BLaER1 (cell line): ENCODE results near the gene KAT6B.
"Not testable (repeated sequence)": the region's sequence is repeated elsewhere in the genome, so short reads cannot be mapped to it uniquely, and the experiment has no call there.

Experiments used
- H3K27ac ChIP-seq: shearing (Covaris generic); formaldehyde crosslinking; 2 replicates; pipeline ENCODE4 v1.8.1; 2022
- H3K27me3 ChIP-seq: shearing (Covaris generic); formaldehyde crosslinking; 2 replicates; pipeline ENCODE4 v1.8.1; 2022
- H3K36me3 ChIP-seq: shearing (Covaris generic); formaldehyde crosslinking; 2 replicates; pipeline ENCODE4 v1.8.1; 2022
- H3K4me1 ChIP-seq: shearing (Covaris generic); formaldehyde crosslinking; 2 replicates; pipeline ENCODE4 v1.8.1; 2022
- H3K4me2 ChIP-seq: shearing (Covaris generic); formaldehyde crosslinking; 2 replicates; pipeline ENCODE4 v1.8.1; 2022
- H3K4me3 ChIP-seq: shearing (Covaris generic); formaldehyde crosslinking; 2 replicates; pipeline ENCODE4 v1.8.1; 2022
- H3K9ac ChIP-seq: shearing (Covaris generic); formaldehyde crosslinking; 2 replicates; pipeline ENCODE4 v1.8.1; 2022
- H3K9me3 ChIP-seq: shearing (Covaris generic); formaldehyde crosslinking; 2 replicates; pipeline ENCODE4 v1.8.1; 2022
- H4K20me1 ChIP-seq: shearing (Covaris generic); formaldehyde crosslinking; 2 replicates; pipeline ENCODE4 v1.8.1; 2022
- Cebpa-rat ChIP-seq: shearing (Covaris generic); IDR thresholded peaks from 2 replicates; pipeline ENCODE4 v1.8.1; 2022

The KAT6B gene

GRCh38 chr10:74826142-74827044 is at the start of gene KAT6B:
Gene KAT6B, plus strand, starts transcription at chr10:74826600. Its CDS starts 16,258 bp downstream, at chr10:74842858.
- peak within 1 kb of the TSS; percentile 94 for H3K27ac ChIP-seq
- peaks cover 5% of the 10 kb centered on the region; the same call in 1 of the 2 replicates for H3K36me3 ChIP-seq
- no peak for TF ChIP-seq Cebpa-rat
- H3K9me3 ChIP-seq = no peaks in the 10 kb centered on the region
- peak within 1 kb of the TSS; percentile 91 for H3K9ac ChIP-seq
- H4K20me1 ChIP-seq = peaks cover 21% of the 10 kb centered on the region
- peak within 1 kb of the TSS; percentile 95 for H3K4me2 ChIP-seq
- peak within 1 kb of the TSS; percentile 91 for H3K4me3 ChIP-seq
- peaks cover 38% of the 10 kb centered on the region for H3K4me1 ChIP-seq
- H3K27me3 ChIP-seq = no peaks in the 10 kb centered on the region

- Histone ChIP-seq H3K4me2 (no peak overlapping the region), H3K27me3 (no peaks in the 10 kb centered on the region), H3K9me3 (peaks cover 57% of the 10 kb centered on the region)
These were observed 47.8 kb upstream of the KAT6B start for GRCh38 chr10:74778436-74779094.

GRCh38 chr10:74781870-74782269 is 44.5 kb upstream of the KAT6B start:
- not testable (repeated sequence) for H4K20me1 ChIP-seq, H3K4me3 ChIP-seq, H3K27me3 ChIP-seq, H3K27ac ChIP-seq, H3K4me1 ChIP-seq, H3K36me3 ChIP-seq, H3K4me2 ChIP-seq, H3K9ac ChIP-seq
- peaks cover 30% of the 10 kb centered on the region for H3K9me3 ChIP-seq

More at GRCh38 chr10:74778436-74779094, 47.8 kb upstream of the KAT6B start:
- Histone ChIP-seq H3K4me1 (no peaks in the 10 kb centered on the region), H3K9ac (no peak overlapping the region), H3K27ac (no peak overlapping the region), H3K36me3 (no peaks in the 10 kb centered on the region), H4K20me1 (no peaks in the 10 kb centered on the region), H3K4me3 (no peak overlapping the region)
- TF ChIP-seq Cebpa-rat = no peak

GRCh38 chr10:74784462-74784861 is 41.9 kb upstream of the KAT6B start:
- no peak for TF ChIP-seq Cebpa-rat
- Histone ChIP-seq H3K27ac (no peak overlapping the region), H3K4me1 (no peaks in the 10 kb centered on the region), H3K4me3 (no peak overlapping the region), H3K27me3 (no peaks in the 10 kb centered on the region), H4K20me1 (no peaks in the 10 kb centered on the region), H3K9me3 (peaks cover 4% of the 10 kb centered on the region; the same call in 1 of the 2 replicates), H3K36me3 (no peaks in the 10 kb centered on the region), H3K4me2 (no peak overlapping the region), H3K9ac (no peak overlapping the region)

GRCh38 chr10:74786126-74786525 is 40.3 kb upstream of the KAT6B start:
- H3K4me3 ChIP-seq = no peak overlapping the region
- no peaks in the 10 kb centered on the region for H3K27me3 ChIP-seq
- no peak overlapping the region for H3K27ac ChIP-seq
- H3K9me3 ChIP-seq = no peaks in the 10 kb centered on the region
- H3K9ac ChIP-seq = no peak overlapping the region
- H3K4me1 ChIP-seq = no peaks in the 10 kb centered on the region
- H3K36me3 ChIP-seq = no peaks in the 10 kb centered on the region
- no peak overlapping the region for H3K4me2 ChIP-seq
- no peaks in the 10 kb centered on the region for H4K20me1 ChIP-seq
- no peak for TF ChIP-seq Cebpa-rat

DNA sequence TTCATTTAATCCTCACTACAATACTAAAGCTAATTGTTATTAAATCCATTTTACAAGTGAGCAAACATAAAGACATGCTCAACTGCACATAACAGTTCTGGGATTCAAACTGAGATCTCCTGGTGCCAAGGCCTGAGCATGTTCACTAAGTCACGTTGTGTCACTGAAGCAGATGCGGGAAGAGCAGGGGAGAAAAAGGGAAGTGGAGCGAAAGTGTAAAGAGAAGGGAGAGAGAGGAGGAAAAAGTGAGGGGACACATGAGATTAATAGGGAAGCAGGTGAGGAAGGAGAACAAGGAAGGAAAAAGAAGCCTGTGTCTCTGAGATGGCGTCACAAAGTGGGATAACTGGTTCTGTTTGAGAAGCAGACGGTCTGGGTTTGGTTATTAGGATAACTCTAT is 38.9 kb upstream of the KAT6B start:
- Histone ChIP-seq H3K9ac (no peak overlapping the region), H3K36me3 (no peaks in the 10 kb centered on the region), H3K4me2 (no peak overlapping the region), H3K27me3 (no peaks in the 10 kb centered on the region), H4K20me1 (no peaks in the 10 kb centered on the region), H3K9me3 (no peaks in the 10 kb centered on the region), H3K4me3 (no peak overlapping the region), H3K4me1 (no peaks in the 10 kb centered on the region), H3K27ac (no peak overlapping the region)
- no peak for TF ChIP-seq Cebpa-rat

DNA sequence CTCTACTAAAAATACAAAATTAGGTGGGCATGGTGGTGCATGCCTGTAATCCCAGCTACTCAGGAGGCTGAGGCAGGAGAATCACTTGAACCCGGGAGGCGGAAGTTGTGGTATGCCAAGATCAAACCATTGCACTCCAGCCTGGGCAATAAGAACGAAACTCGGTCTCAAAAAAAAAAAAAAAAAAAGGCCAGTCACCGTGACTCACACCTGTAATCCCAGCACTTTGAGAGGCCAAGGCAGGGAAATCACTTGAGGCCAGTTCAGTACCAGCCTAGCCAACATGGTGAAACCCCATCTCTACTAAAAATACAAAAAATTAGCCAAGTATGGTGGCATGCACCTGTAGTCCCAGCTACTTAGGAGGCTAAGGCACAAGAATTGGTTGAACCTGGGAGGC is 34.4 kb upstream of the KAT6B start:
- H3K9ac ChIP-seq, H3K9me3 ChIP-seq, H3K36me3 ChIP-seq, H3K4me3 ChIP-seq, H4K20me1 ChIP-seq, H3K27ac ChIP-seq, H3K4me2 ChIP-seq, H3K27me3 ChIP-seq: not testable (repeated sequence)
- peaks cover 25% of the 10 kb centered on the region for H3K4me1 ChIP-seq

DNA sequence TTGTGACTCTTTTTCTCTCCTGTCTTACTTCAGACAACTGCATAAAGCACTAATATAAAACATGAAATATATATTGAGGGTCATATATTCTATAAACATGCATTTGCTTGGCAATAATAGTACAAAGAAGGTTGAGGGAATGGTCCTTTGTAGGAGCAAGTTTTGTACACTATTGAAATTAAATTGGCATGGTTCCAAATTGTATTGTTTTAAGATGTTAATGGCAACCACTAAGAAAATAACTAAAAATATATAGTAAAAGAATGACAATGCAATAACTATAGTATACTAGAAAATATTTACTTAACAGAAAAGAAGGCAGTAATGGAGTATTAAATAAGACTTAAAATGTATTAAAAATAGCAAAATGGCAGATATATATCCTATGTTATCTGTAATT is 33.7 kb upstream of the KAT6B start:
- H3K4me1 ChIP-seq = peaks cover 32% of the 10 kb centered on the region
- no peaks in the 10 kb centered on the region for H4K20me1 ChIP-seq
- no peaks in the 10 kb centered on the region for H3K36me3 ChIP-seq
- H3K27ac ChIP-seq = no peak overlapping the region
- no peak overlapping the region for H3K9ac ChIP-seq
- no peak overlapping the region for H3K4me3 ChIP-seq
- TF ChIP-seq Cebpa-rat = no peak
- H3K27me3 ChIP-seq = no peaks in the 10 kb centered on the region
- H3K4me2 ChIP-seq = no peak overlapping the region
- no peaks in the 10 kb centered on the region for H3K9me3 ChIP-seq

DNA sequence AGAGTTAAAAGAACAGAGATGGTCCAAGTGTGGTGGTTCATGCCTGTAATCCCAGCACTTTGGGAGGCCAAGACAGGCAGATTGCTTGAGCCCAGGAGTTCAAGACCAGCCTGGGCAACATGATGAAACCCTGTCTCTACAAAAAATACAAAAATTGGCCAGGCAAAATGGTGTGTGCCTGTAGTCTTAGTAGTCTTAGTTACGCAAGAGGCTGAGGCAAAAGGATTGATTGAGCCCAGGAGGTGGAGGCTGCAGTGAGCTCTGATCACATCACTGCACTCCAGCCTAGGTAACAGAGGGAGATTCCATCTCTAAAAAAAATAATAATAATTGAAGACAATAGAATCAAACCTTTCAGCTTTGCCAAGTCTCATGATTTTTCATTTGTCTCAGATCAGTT is 33.2 kb upstream of the KAT6B start:
- H4K20me1 ChIP-seq, H3K36me3 ChIP-seq, H3K4me3 ChIP-seq, H3K27ac ChIP-seq, H3K9me3 ChIP-seq, H3K9ac ChIP-seq, H3K27me3 ChIP-seq, H3K4me2 ChIP-seq: not testable (repeated sequence)
- peaks cover 33% of the 10 kb centered on the region for H3K4me1 ChIP-seq

DNA sequence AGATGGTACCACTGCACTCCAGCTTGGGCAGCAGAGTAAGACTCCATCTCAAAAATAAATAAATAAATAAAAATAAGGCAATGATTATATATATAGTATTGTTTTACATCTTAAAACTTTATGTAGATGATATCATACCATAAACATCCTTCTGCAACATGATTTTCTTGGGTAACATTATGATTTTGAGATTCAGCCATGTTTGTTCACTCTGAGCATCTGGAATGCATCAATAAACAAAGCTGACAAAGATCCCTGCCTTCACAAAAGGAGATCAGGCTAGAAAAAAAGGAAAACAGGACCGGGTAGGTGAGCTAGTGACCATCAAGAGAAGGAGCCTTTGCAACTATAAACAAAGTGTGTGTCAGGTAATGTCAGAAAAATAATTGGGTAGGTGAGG is 31.9 kb upstream of the KAT6B start:
- Histone ChIP-seq H3K9ac (no peak overlapping the region), H3K27me3 (no peaks in the 10 kb centered on the region), H3K36me3 (no peaks in the 10 kb centered on the region), H3K9me3 (no peaks in the 10 kb centered on the region), H3K4me1 (peaks cover 33% of the 10 kb centered on the region), H3K4me3 (no peak overlapping the region), H4K20me1 (no peaks in the 10 kb centered on the region), H3K27ac (no peak overlapping the region), H3K4me2 (no peak overlapping the region)
- no peak for TF ChIP-seq Cebpa-rat
